Activated CD4-positive, alpha-beta T cell treated with anti-CD3 and anti-CD28 coated beads for 24 hours (primary cell): ENCODE measurements around the gene NFX1.
"Not testable (repeated sequence)": the region's sequence is repeated elsewhere in the genome, so short reads cannot be mapped to it uniquely, and the experiment has no call there.

ENCODE experiments used
- DNase-seq, 2 donors: peaks; one replicate each; pipeline ENCODE4 v3.0.0-alpha.2; 2020; ENCODE audit warnings: low read depth in 2 of 2

NFX1 gene

GRCh38 chr9:33310748-33311147 lies 20.4 kb downstream of the NFX1 start:
- DNase-seq, result no peak

DNA sequence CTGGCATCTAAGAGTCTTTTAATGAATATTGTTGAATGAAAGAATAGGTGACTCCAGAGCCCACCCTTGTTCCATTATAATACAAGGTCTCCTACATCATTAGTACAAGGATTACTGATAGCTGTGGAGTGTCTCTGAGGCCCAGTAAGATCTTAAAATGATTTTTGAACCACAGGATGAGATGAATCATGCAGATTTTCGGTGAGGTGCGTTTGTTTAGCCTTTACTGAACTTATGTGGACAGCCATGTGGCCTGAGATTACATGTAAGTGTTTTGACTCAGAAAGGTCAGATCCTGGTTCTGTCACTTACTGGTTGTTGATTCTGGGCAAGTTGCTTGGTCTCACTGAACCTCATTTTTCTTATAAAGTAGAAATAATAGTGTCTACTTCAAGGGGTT lies 21.6 kb downstream of the NFX1 start:
- no peak for DNase-seq

DNA sequence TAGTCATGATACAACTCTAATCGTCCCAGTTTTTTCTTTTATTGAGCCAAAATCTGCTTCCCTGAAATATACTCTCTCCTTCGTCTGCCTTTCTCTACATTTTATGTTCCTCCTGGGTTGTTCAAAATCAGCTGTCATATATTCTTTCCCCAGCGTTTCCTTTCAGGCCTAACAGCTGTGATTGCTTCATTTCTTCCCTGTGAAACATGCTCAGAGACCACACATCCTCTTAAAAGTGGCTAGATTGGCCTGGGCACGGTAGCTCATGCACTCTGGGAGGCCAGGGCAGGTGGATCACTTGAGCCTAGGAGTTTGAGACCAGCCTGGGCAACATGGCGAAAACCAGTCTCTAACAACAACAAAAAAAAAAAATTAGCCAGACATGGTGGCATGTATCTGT lies 25.1 kb downstream of the NFX1 start:
- no peak for DNase-seq

DNA sequence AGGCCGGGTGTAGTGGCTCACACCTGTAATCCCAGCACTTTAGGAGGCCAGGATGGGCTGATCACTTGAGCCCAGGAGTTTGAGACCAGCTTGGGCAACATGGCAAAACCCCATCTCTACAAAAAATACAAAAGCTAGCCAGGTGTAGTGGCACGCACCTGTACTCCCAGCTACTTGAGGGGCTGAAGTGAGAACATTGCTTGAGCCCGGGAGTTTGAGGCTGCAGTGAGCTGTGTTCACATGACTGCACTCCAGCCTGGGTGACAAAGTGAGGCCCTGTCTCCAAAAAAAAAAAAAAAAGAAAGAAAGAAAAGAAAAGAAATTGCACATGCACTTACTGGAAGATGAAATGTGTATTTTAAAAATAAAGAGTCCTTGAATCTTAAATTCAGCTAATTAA lies 26.8 kb downstream of the NFX1 start:
- not testable (repeated sequence) for DNase-seq

GRCh38 chr9:33318225-33318624 lies 27.9 kb downstream of the NFX1 start:
- DNase-seq, result no peak

- DNase-seq, result no peak
These were observed 28.5 kb downstream of the NFX1 start for GRCh38 chr9:33318781-33319180.

GRCh38 chr9:33320230-33320567 lies 29.9 kb downstream of the NFX1 start:
- no peak for DNase-seq

- no peak for DNase-seq
These were observed 30.4 kb downstream of the NFX1 start for GRCh38 chr9:33320568-33321261.

DNA sequence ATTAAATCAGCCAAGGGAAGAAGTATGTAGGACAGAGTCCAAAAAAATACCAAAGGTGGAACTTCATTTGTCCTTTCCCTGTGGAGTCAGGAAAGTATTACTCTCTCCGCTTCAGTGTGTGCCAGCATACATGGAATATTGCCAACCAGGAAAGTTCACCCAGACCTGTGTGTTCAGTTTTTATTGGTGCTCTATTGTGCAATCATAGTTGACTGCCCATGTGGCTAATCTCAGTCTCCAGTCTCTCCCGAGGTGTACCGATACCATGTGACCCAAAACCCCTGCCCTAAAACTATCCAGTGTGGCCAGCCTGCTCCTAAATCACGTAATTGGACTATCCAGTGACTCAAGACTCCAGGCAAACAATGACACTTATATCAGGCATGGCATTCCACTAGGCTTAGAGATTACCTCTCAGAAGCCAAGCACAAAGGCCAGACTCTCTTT lies 38.8 kb downstream of the NFX1 start:
- no peak for DNase-seq

DNA sequence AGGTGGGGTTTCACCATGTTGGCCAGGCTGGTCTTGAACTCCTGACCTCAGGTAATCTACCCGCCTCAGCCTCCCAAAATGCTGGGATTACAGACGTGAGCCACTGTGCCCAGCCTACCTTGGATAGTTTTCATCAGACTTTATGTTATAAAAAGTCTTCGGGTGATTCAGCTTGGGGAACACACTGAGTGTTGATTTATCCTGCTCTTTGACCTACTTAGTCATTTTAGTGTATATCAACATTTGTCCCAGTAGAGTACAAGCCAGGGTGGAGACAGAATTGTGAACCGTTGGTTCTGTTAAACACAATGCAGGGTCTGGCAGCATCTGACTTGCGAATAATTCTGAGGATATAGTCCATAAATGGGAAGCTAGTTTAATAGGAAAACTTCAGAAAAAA lies 39.7 kb downstream of the NFX1 start:
- DNase-seq, result no peak

- DNase-seq, result no peak
These were observed 41.1 kb downstream of the NFX1 start for GRCh38 chr9:33331377-33331891.

- no peak for DNase-seq
These were observed 41.7 kb downstream of the NFX1 start for GRCh38 chr9:33332011-33332410.

DNA sequence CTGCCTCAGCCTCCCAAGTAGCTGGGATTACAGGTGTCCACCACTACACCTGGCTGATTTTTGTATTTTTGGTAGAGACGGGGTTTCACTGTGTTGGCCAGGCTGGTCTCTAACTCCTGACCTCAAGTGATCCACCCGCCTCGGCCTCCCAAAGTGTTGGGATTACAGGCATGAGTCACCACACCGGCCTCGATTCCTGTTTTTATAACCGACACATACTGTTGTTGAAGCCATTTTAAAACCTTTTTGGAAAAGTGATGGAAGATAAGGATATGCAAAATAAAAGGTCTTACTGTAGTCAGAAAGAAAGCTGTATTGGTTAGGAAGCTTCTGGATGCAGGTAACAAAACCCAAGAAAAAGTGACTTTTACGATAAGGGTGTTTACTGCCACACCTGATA lies 42.6 kb downstream of the NFX1 start:
- not testable (repeated sequence) for DNase-seq

DNA sequence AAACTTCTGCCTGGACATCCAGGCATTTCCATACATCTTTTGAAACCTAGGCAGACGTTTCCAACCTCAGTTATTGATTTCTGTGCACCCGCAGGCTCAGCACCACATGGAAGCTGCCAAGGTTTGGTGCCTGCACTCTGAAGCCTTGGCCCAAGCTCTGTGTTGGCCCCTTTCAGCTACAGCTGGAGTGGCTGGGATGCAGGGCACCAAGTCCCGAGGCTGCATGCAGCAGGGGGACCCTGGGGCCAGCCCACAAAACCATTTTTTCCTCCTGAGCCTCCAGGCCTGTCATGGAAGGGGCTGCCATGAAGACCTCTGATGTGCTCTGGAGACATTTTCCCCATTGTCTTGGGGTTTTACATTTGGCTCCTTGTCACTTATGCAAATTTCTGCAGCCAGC lies 49.9 kb downstream of the NFX1 start:
- no peak for DNase-seq

GRCh38 chr9:33341182-33341581 lies 50.9 kb downstream of the NFX1 start:
- DNase-seq, result no peak

GRCh38 chr9:33344145-33344544 lies 53.8 kb downstream of the NFX1 start:
- no peak for DNase-seq

- DNase-seq, result no peak
These were observed 56.2 kb downstream of the NFX1 start for GRCh38 chr9:33346564-33346963.

GRCh38 chr9:33348998-33349397 lies 58.7 kb downstream of the NFX1 start:
- no peak for DNase-seq

DNA sequence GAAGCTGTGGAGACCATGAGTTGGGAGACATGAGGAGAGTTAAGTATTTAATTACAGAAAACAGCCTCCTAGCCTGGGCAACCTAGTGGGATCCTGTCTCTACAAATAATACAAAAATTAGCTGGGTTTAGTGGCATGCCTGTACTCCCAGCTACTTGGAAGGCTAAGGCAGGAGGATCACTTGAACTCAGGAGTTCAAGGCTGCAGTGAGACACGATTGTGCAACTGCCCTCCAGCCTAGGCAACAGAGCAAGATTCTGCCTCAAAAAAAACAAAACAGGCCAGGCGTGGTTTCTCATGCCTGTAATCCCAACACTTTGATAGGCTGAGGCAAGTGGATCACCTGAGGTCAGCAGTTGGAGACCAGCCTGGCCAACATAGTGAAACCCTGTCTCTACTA lies 59.4 kb downstream of the NFX1 start:
- no peak for DNase-seq

DNA sequence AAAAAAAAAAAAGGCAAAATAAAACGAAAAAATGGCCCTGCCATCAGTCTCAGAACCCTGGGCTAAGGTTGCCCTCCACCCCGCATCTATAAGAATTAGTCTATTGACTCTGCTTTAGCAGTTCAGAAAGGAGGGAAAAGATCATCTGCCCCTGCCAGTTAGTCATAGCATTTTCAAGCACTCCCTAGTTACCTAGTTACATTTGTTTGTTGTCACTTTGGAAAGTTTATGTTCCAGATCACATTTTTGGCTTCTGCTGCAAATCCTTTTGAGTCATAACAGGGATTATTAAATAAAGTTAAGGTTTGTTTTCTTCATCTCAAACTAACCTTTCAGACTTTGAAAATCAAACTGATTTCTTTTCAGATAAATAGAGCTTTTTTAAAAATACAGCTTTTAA lies 60.0 kb downstream of the NFX1 start:
- DNase-seq, result no peak

DNA sequence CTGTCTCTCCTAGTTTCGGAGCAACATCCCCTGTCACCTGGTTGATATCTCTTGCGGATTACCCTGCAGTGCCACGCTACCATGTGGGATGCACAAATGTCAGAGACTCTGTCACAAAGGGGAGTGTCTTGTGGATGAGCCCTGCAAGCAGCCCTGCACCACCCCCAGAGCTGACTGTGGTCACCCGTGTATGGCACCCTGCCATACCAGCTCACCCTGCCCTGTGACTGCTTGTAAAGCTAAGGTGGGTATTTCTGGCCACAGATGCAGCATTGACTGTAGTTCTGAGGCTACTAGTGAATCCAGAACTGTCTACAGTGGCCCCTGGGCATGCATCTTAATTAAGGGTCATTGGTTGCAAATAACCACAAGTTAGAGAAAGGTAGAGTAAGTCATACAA lies 61.2 kb downstream of the NFX1 start:
- DNase-seq, result no peak

GRCh38 chr9:33354651-33355211 lies 64.4 kb downstream of the NFX1 start:
- no peak for DNase-seq

- DNase-seq, result no peak
These were observed 65.6 kb downstream of the NFX1 start for GRCh38 chr9:33355933-33356332.

- DNase-seq, result not testable (repeated sequence)
These were observed 68.3 kb downstream of the NFX1 start for GRCh38 chr9:33358641-33359040.
